ENCODE measurements around the gene NEDD4L. TPM values are rescaled to one million over a fixed set of nuclear protein-coding genes. Genes with fewer than 3 reads are reported as not detected.

NEDD4L gene
- total and polyA plus RNA-seq, 2 donors (not counting 1 experiment from before 2014, with no cell fraction given), result 10.3 to 25.7 TPM

DNA sequence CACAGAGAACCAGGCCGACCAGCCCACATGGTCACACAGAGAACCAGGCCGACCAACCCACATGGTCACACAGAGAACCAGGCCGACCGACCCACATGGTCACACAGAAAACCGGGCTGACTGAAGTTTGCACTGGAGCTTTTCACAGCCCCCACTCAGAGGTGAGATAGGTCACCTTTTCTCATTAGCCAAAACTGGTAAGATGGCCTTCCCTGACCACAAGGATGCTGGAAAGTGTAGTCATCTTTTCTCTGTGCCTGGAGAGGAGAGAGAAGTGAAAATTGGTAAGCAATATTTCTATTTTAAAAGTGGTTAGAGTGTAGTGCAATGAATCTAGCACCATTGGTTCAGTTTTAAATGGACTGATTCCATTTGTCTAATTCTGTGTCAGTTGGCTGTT is 247.1 kb downstream of the NEDD4L start:
- no peaks in the 10 kb centered on the region for H3K27me3 Mint-ChIP-seq
- intact Hi-C loops (cut with micrococcal nuclease), result no loop called here
- H3K27ac ChIP-seq (ENCODE audit: low read length in 2 of 2), result no peak overlapping the region
- H3K4me2 ChIP-seq (replicated peaks; ENCODE audit: low read depth, low read length, poor library complexity, severe bottlenecking), result no peak overlapping the region
- WGBS (ENCODE audit: insufficient coverage), result 94% methylated on average over 3 of the region's 5 CpGs
- peaks cover 9 to 10% of the 10 kb centered on the region in 2 donors for H3K4me1 ChIP-seq (ENCODE audit: control insufficient read depth in 2 of 2, insufficient read depth in 2 of 2, low read length in 2 of 2)
- H4K20me1 ChIP-seq (ENCODE audit: control insufficient read depth, insufficient read depth, low read length, poor library complexity, severe bottlenecking), result no peaks in the 10 kb centered on the region
- H3K9me3 ChIP-seq (ENCODE audit: control extremely low read depth in 1 of 3, control insufficient read depth in 2 of 3, insufficient read depth in 1 of 3, low read length in 2 of 3), result no peaks in the 10 kb centered on the region
- no peaks in the 10 kb centered on the region for H3K36me3 ChIP-seq (replicated peaks in 1 of 2; ENCODE audit: control extremely low read depth in 1 of 2, control insufficient read depth in 1 of 2, extremely low read depth in 1 of 2, insufficient read depth in 2 of 2, low read length in 1 of 2)
- H2AFZ ChIP-seq (ENCODE audit: insufficient read depth, low read depth, low read length, poor library complexity, severe bottlenecking), result no peak overlapping the region
- ATAC-seq (ENCODE audit: low read depth), result no peak
- H3K9ac ChIP-seq (ENCODE audit: low read length), result no peak overlapping the region
- POLR2A ChIA-PET, result no interaction called here
- H3K9me3 Mint-ChIP-seq (ENCODE audit: insufficient read depth), result no peaks in the 10 kb centered on the region
- H3K4me1 Mint-ChIP-seq, result peaks cover 28% of the 10 kb centered on the region
- H3K27ac Mint-ChIP-seq, result no peak overlapping the region
- no peak overlapping the region for H3K4me3 Mint-ChIP-seq
- H3K27me3 ChIP-seq (replicated peaks in 1 of 4; ENCODE audit: control extremely low read depth in 1 of 4, control insufficient read depth in 3 of 4, insufficient read depth in 4 of 4, low read length in 3 of 4), result no peaks in the 10 kb centered on the region
- no peaks in the 10 kb centered on the region for H3K79me2 ChIP-seq (ENCODE audit: control insufficient read depth, insufficient read depth, low read length)
- TF ChIP-seq EZH2 (IDR thresholded peaks at IDR 0.05; ENCODE audit: borderline replicate concordance, insufficient read depth, low read depth, low read length, poor library complexity, severe bottlenecking), result no peak
- TF ChIP-seq, protein P1, sequence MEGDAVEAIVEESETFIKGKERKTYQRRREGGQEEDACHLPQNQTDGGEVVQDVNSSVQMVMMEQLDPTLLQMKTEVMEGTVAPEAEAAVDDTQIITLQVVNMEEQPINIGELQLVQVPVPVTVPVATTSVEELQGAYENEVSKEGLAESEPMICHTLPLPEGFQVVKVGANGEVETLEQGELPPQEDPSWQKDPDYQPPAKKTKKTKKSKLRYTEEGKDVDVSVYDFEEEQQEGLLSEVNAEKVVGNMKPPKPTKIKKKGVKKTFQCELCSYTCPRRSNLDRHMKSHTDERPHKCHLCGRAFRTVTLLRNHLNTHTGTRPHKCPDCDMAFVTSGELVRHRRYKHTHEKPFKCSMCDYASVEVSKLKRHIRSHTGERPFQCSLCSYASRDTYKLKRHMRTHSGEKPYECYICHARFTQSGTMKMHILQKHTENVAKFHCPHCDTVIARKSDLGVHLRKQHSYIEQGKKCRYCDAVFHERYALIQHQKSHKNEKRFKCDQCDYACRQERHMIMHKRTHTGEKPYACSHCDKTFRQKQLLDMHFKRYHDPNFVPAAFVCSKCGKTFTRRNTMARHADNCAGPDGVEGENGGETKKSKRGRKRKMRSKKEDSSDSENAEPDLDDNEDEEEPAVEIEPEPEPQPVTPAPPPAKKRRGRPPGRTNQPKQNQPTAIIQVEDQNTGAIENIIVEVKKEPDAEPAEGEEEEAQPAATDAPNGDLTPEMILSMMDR (IDR thresholded peaks at IDR 0.05), result no peak
- CTCF ChIA-PET, result no interaction called here
- DNase-seq, result no peak
- no peak overlapping the region for H3K4me3 ChIP-seq (ENCODE audit: control extremely low read depth in 1 of 5, extremely low read depth in 1 of 5, insufficient read depth in 1 of 5, low read depth in 2 of 5, low read length in 4 of 5)

DNA sequence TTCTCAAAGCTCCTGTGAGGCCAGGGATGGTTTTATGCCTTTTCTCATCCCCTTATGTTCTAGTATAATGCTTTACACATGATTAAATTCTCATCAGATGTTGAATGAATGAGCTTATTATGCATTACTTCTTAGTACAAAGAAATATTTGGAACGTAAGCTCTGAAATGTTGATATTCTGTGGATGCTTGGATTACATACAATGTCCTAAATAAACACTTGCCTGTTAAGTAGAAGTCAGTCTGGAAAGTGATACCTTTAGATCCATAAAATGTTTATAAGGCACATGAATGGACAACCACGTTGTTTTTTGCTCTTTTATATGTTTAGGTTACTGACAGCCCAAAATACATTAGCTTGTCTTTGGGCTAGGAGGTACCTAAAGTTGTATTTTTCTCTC is 248.6 kb downstream of the NEDD4L start:
- ATAC-seq (ENCODE audit: low read depth) (no peak), DNase-seq (no peak)
- Mint-ChIP-seq H3K27ac (no peak overlapping the region), H3K4me1 (peaks cover 18% of the 10 kb centered on the region), H3K4me3 (no peak overlapping the region), H3K27me3 (no peaks in the 10 kb centered on the region), H3K9me3 (ENCODE audit: insufficient read depth) (no peaks in the 10 kb centered on the region)
- Histone ChIP-seq H3K4me2 (replicated peaks; ENCODE audit: low read depth, low read length, poor library complexity, severe bottlenecking) (no peak overlapping the region), H3K27ac (ENCODE audit: low read length in 2 of 2) (no peak overlapping the region), H4K20me1 (ENCODE audit: control insufficient read depth, insufficient read depth, low read length, poor library complexity, severe bottlenecking) (no peaks in the 10 kb centered on the region), H3K4me3 (ENCODE audit: control extremely low read depth in 1 of 5, extremely low read depth in 1 of 5, insufficient read depth in 1 of 5, low read depth in 2 of 5, low read length in 4 of 5) (no peak overlapping the region), H3K27me3 (replicated peaks in 1 of 4; ENCODE audit: control extremely low read depth in 1 of 4, control insufficient read depth in 3 of 4, insufficient read depth in 4 of 4, low read length in 3 of 4) (no peaks in the 10 kb centered on the region), H3K79me2 (ENCODE audit: control insufficient read depth, insufficient read depth, low read length) (no peaks in the 10 kb centered on the region), H3K9ac (ENCODE audit: low read length) (no peak overlapping the region), H3K4me1 (ENCODE audit: control insufficient read depth in 2 of 2, insufficient read depth in 2 of 2, low read length in 2 of 2) (peaks cover 5% of the 10 kb centered on the region in 2 donors), H3K36me3 (replicated peaks in 1 of 2; ENCODE audit: control extremely low read depth in 1 of 2, control insufficient read depth in 1 of 2, extremely low read depth in 1 of 2, insufficient read depth in 2 of 2, low read length in 1 of 2) (no peaks in the 10 kb centered on the region), H2AFZ (ENCODE audit: insufficient read depth, low read depth, low read length, poor library complexity, severe bottlenecking) (no peak overlapping the region), H3K9me3 (ENCODE audit: control extremely low read depth in 1 of 3, control insufficient read depth in 2 of 3, insufficient read depth in 1 of 3, low read length in 2 of 3) (no peaks in the 10 kb centered on the region)
- ChIA-PET POLR2A (no interaction called here), CTCF (interaction anchor here (0.6 to 1.5 kb wide), 2 partner anchors 9 to 271 kb away, joined by 3 to 4 read pairs; no protein-coding TSS in a partner anchor)
- TF ChIP-seq, protein P1 (IDR thresholded peaks at IDR 0.05), result no peak
- no peak for TF ChIP-seq EZH2 (IDR thresholded peaks at IDR 0.05; ENCODE audit: borderline replicate concordance, insufficient read depth, low read depth, low read length, poor library complexity, severe bottlenecking)
- no CpG with 5 or more reads among the region's 2 CpGs for WGBS (ENCODE audit: insufficient coverage)
- intact Hi-C loops (cut with micrococcal nuclease), result no loop called here

Data from B cell (primary cell).